ENCODE data around the gene KCTD1.

Gene KCTD1

GRCh38 chr18:26482569-26482968, 65.8 kb downstream of the KCTD1 start:
- TF ChIP-seq, protein P1, sequence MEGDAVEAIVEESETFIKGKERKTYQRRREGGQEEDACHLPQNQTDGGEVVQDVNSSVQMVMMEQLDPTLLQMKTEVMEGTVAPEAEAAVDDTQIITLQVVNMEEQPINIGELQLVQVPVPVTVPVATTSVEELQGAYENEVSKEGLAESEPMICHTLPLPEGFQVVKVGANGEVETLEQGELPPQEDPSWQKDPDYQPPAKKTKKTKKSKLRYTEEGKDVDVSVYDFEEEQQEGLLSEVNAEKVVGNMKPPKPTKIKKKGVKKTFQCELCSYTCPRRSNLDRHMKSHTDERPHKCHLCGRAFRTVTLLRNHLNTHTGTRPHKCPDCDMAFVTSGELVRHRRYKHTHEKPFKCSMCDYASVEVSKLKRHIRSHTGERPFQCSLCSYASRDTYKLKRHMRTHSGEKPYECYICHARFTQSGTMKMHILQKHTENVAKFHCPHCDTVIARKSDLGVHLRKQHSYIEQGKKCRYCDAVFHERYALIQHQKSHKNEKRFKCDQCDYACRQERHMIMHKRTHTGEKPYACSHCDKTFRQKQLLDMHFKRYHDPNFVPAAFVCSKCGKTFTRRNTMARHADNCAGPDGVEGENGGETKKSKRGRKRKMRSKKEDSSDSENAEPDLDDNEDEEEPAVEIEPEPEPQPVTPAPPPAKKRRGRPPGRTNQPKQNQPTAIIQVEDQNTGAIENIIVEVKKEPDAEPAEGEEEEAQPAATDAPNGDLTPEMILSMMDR (conservative IDR thresholded peaks at IDR 0.05; ENCODE audit: low read depth, low read length): peak; percentile 1
- DNase-seq (ENCODE audit: low read depth): no peak
- no peak overlapping the region for H3K4me3 ChIP-seq (ENCODE audit: low read length)

DNA sequence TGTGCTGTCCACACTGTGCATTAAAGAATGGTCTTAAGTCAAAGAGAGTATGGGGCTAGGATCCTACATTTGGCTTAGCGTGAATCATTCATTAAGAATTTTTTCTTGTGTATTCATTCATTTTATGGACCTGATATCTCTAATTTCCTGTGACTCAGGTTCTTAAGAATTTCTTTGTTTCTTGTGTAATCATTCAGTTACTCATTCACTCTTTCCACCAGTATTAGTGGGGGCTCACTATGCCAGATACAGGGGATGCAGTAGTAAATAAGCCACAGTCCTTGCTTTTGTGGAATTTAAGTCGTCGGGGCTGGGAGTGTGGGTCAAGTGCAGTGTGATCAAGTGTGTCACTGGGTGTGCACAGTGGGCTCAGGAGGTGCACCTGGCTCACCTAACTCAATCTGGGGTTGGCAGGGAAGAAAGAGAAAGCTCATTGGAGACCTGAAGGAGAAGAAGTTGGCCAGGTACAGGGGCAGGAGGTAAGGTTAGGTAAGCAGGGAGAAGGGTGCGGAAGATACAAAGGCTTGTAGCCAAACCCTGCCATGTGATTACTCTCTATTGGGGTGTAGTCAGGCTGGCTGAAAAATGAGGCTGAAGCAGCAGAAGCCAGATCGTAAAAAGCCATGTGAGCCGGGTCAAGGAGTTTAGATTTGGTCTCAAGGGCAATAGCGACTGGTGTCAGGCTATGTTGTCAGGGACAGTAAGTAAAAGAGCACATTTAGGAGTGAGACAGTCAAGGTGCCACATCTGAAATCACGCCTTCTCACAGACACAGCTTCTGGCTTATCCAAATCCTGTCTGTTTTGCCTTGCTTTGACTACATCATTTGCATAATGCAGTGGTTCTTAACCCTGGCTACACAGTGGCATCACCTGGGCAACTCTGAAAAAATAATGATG, 67.2 kb downstream of the KCTD1 start:
- TF ChIP-seq, protein P1 (conservative IDR thresholded peaks at IDR 0.05; ENCODE audit: low read depth, low read length): no peak
- DNase-seq (ENCODE audit: low read depth): peak; percentile 94
- H3K4me3 ChIP-seq (ENCODE audit: low read length): no peak overlapping the region

DNA sequence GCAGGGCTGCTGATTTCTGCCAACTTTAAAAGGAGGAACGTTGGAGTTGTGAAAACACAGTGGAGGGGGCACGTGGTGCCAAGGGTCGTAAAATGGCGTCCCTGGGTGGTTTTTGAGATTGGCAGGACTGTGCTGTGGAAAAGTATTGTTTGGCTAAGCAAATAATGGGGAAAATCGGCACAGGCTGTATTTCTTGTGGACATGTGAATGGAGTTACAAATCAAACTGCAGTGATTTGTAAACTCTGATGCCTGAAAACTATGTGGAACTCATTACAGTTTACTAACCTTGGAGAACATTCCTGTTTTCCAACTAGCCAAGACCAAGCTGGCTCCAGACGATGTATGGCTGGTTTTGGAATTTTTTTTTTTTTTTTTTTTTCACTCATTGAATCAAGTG, 68.7 kb downstream of the KCTD1 start:
- H3K4me3 ChIP-seq (ENCODE audit: low read length): no peak overlapping the region
- DNase-seq (ENCODE audit: low read depth): no peak
- TF ChIP-seq, protein P1 (conservative IDR thresholded peaks at IDR 0.05; ENCODE audit: low read depth, low read length): no peak

DNA sequence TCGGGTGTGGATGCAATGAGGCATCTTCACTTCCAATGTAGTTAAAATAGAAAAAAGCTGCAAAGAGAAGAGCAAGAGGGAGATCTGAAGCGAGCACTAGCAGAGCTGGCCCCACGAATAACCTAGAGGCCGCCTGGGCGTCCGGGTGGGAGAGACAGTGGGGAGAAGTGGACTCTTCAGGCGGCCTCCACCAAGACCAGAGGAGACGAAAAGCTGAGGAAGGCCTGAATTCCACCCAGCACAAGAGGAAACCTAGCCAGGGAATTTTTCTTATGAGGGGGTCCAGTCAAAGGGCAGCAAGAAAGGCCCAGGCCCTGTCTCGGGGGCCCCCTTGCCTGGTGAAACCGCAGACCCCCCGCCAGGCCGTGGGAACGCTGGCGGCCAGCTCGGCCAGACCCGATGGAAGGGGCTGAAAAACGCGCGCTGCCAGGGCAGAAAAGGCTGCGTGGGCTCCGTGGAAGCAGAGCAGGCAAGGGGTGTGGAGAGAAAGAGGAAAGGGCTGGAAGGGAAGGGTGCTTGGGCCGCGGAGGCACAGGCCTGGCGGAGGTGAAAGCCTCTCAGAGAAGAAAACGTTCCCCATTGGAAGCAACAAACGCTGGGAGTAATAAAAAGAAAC, 69.2 kb downstream of the KCTD1 start:
- TF ChIP-seq, protein P1 (conservative IDR thresholded peaks at IDR 0.05; ENCODE audit: low read depth, low read length): no peak
- no peak for DNase-seq (ENCODE audit: low read depth)
- no peak overlapping the region for H3K4me3 ChIP-seq (ENCODE audit: low read length)

DNA sequence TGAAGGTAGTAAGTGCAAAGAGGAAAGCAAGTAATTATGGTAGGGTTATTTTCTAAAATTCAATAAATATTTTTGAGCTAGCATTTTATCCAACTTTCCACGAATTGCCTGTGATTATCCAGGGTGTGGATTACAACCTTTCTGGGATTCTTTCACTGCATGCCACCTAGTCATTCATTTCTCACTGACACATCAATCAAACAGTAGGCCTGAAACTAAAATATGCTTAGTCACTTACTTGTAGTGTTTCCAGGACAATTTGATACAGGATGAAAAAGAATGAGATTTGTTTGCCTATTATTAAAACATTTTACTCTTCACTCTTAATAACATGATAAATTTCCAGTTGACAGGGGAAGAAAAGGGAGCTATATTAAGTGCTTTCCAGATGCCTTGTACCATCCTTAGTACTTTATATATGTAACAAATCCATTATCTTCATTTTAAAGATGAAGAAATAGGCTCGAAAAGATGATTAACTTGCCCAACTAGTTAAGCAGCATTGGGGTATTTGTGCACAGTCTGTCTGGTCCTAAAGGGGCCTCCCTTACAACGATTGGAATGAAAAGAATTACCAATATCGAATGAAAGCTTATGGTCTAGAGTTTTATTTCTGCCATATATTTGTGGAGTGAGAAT, 70.4 kb downstream of the KCTD1 start:
- no peak overlapping the region for H3K4me3 ChIP-seq (ENCODE audit: low read length)
- DNase-seq (ENCODE audit: low read depth): no peak
- TF ChIP-seq, protein P1 (conservative IDR thresholded peaks at IDR 0.05; ENCODE audit: low read depth, low read length): no peak

GRCh38 chr18:26476697-26477096, 71.7 kb downstream of the KCTD1 start:
- TF ChIP-seq, protein P1 (conservative IDR thresholded peaks at IDR 0.05; ENCODE audit: low read depth, low read length): no peak

More at GRCh38 chr18:26476697-26477096, 71.7 kb downstream of the KCTD1 start:
- no peak for DNase-seq (ENCODE audit: low read depth)
- no peak overlapping the region for H3K4me3 ChIP-seq (ENCODE audit: low read length)
